Epithelial cell of prostate (primary cell): ENCODE results near the gene PTPRB.

Source experiments
- DNase-seq: peaks from one replicate; pipeline ENCODE4 v3.0.0-alpha.2; 2011; ENCODE audit warnings: low read depth, low spot score
- H3K27ac ChIP-seq: fragments of 450-650 bp; 2 replicates; pipeline ENCODE4 v1.5.1; 2017; ENCODE audit warnings: mild to moderate bottlenecking

The PTPRB gene

DNA sequence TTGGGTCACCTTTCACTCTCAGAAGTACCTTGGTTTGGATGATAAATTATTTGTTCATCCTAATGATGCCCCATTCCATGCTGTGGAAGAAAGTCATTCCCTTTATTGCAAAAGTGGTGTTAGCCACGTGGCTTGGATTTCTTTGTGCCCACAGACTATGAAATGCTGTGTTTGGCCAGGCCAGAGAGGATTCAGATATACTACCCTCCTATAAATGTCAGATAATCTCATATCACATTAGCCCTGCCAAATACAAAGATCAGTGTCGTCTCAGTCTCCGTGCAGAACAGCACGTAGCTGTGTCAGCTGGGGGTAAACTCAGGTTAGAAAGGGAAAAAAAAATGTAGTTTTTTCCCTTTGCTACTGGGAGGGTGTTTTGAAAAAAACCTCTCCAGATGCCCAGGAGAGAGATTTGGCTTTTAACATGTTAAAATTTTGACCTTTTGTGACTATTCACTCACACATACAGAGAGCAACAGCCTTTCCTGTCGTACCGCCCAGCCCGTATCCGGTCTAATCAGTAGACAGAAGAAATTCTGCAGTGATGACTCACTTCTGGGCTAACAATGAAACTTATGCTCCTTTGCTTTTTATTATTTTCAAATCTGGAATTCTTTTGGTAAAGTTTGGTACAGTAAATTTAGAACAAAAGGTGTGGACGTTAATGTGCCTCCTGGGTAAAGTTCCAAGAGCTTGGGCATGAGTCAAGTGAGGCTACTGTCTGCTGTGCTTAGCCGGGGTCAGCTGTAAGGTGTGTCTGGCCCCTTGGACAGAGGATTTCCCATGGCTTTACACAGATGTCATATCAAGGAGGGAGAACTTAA is 8.5 kb upstream of the PTPRB start:
- DNase-seq, result peak; percentile 72
- peak overlapping the region; percentile 95 for H3K27ac ChIP-seq

DNA sequence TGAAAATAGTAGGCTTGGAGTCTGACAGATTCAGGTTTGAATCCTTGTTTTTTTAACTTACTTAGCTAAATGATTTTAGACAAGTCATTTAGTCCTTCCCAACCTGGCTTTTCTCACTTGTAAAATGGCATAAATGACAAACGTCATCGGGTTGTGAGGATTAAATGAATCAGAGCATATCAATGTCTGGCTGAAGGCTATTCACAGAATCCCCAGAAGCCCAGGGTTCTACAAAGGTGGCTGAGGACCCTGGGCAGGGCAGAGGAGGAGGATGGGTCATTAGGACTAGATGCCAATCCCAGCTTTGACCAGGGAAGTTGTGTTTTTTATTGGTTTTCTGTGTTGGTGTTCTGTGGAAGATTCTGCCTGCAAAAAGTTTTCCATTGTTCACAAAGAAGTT is 7.6 kb upstream of the PTPRB start:
- H3K27ac ChIP-seq, result peak overlapping the region; percentile 95
- no peak for DNase-seq

DNA sequence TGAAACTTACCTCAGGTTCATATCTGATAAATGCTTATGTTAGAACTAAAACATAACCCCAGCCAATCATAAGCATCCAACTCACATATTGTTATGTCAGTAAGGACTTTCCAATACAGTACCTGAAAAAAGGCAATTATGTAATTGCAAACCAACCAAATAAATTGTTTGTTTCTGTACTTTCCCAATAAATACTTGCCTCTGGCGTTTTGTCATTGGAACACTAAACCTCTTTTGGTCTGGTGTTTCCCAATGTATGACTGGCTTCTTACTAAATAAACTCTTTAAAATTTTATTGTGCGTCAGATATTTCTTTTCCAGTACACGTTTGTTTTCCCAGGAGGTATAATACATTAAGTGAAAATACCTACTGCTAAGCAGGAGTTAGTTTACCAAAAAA is 6.7 kb upstream of the PTPRB start:
- peak; percentile 76 for DNase-seq
- peak overlapping the region; percentile 95 for H3K27ac ChIP-seq

DNA sequence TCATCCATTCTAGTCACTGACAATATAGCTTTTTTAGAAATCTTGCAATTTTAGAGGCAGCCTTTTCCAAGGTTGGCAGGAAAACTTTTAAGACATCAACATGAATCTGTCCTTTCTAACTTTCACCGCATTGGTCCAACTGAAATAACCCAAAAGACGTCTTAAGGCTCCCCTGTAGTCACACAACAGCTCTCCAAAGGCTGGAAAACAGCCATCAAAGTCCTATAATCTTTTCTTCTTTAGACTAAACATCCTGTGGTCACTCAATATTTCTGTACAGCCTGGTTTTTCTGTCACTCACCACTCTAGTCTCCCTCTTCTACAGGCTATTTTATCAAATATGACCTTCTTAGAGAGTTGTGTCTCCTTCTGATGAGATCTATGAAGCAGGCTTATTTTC is 4.5 kb upstream of the PTPRB start:
- DNase-seq, result no peak
- H3K27ac ChIP-seq, result no peak overlapping the region

DNA sequence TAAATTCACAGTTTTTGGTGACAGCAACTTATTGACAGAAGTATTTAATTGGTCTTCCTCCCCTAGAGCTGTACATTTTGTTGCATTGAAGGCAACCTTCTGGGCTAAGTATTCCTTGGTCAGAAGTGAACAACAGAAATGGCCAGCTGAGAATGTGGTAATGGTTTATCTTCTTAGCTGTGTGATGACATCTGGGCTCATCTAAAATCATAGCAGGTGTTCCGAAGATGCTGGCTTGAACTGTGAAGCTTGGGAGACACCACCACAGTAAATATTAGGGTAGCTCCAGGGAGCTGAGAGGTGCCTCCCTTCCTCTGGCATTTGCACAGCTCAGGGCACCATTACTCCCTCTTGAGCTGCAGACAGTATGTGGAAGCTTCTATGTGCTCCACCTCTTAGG is 3.7 kb upstream of the PTPRB start:
- DNase-seq, result no peak
- H3K27ac ChIP-seq, result no peak overlapping the region

DNA sequence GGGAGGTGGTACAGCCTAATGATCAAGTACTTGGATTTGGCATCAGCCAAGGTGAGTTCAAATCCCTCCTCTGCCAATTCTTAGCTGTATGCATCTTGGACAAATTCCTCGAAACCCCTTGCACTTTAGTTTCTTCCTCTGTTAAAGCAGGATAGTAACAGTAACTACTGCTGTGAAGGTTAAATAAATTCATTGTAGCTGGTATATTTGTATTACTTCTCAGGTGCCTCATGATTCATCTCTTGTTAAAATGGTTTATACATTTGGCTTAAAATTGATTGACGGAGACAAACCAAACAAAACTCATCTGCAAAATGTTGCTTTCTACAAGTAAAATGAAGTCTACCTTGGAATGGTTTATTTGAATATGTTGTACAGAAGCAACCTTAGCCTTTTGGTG is 2.3 kb upstream of the PTPRB start:
- no peak overlapping the region for H3K27ac ChIP-seq
- no peak for DNase-seq

DNA sequence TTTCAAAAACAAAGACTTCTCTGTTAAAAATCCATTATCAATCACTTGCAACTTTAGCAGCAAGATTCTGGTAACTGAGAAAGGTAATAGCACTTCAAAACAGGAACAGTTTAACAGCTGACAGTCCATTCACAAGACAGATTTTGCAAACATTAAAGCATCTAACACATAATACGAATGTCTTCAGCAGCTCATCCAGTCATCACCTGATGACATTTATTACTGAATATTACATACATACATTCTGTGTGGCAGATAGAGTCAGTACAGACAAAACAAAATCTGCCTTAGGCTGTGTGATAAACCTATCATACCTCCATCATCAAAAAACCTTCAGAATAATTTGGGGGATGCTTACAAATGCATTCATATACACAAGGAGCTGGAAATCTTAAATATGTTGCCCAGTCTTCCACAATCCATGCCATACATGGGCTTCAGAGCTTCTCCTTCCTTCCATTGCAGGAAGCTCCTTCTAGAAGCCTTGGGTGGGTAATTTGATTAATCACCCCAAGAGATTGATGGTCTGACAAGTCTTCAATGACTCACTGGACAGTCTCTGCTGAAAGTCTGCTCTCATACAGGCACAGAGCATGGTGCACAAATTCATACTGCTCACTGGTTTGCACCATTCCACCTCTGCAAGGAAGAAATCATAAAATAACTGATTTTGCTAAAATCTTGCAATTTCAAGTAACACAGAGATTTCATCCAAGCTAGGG is 1.6 kb upstream of the PTPRB start:
- H3K27ac ChIP-seq, result peak overlapping the region; percentile 12
- no peak for DNase-seq

DNA sequence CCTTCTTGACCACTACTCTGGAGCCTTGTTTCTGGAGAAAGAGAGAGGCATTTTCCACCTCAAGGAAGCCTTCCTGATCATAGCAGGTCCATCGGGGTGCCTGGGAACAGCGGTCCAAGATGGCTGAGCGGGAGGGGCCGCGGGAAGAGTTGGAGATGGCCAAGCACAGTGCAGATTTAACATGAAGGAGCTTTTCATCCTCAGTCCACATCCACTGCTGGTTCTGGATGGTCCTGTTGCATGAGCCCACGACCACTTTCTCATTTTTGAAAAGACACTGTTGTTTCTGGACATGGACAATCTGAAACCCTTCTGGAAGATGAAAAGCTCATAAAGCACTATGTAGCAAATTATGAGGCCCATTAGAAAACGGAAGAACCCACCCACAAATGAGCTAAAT is 1.5 kb downstream of the PTPRB start:
- H3K27ac ChIP-seq, result no peak overlapping the region
- no peak for DNase-seq

DNA sequence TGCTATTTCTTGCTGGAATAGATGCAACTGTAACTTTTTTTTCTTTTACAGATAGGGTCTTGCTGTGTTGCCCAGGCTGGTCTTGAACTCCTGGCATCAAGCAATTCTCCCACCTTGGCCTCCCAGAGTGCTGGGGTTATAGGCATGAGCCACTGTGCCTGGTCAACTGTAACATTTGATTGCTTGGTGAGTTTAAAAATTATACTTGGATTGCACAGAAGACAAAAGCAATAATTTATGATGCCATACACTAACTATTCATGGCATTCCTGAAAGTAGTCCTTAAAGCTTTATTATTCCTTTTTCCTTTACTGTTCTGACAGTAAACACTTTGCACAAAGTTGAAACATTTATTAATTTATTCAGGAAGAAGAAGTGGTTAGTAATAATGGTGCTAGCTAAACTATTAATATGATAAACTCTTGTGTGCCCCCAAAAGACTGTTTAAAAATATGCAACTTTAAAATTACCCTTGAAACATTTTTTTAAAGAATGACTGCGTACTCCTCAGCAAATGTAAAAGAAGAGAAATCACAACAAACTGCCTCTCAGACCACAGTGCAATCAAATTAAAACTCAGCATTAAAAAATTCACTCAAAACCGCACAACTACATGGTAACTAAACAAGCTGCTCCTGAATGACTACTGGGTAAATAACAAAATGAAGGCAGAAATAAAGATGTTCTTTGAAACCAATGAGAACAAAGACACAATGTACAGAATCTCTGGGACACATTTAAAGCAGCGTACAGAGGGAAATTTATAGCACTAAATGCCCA is 8.3 kb downstream of the PTPRB start:
- no peak overlapping the region for H3K27ac ChIP-seq
- no peak for DNase-seq

DNA sequence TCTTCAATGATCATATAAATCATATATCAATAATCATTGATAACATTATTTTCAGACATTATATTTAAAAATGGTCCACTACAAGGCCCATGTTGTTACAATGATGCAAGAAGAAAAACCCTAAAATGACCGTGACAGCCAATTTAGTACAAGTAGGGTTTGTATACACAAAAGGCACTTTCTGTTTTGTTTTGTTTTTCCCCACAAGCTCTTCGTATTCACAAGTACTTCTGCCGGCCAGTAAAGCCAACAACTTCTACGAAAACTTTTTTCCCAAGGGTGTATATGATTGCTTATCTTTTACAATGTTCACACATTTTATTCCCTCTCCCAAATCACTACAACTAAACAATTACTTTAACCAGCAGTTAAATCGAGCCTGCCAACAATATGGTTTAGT is 9.6 kb downstream of the PTPRB start:
- H3K27ac ChIP-seq, result no peak overlapping the region
- DNase-seq, result no peak

DNA sequence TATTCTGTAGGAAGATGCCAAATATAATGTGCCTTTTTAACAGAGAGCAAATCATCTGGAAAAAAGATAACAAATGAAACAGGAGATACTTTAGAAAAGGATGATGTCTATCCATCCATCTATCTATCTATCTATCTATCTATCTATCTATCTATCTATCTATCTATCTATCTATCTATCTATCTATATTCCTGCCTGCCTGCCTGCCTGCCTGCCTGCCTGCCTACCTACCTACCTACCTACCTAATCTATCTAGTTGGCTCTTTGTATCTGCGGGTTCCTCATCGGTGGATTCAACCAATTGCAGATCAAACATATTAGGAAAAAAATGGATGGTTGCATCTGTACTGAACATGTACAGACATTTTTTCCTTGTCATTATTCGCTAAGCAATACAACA is 11.0 kb downstream of the PTPRB start:
- H3K27ac ChIP-seq, result no peak overlapping the region
- no peak for DNase-seq

DNA sequence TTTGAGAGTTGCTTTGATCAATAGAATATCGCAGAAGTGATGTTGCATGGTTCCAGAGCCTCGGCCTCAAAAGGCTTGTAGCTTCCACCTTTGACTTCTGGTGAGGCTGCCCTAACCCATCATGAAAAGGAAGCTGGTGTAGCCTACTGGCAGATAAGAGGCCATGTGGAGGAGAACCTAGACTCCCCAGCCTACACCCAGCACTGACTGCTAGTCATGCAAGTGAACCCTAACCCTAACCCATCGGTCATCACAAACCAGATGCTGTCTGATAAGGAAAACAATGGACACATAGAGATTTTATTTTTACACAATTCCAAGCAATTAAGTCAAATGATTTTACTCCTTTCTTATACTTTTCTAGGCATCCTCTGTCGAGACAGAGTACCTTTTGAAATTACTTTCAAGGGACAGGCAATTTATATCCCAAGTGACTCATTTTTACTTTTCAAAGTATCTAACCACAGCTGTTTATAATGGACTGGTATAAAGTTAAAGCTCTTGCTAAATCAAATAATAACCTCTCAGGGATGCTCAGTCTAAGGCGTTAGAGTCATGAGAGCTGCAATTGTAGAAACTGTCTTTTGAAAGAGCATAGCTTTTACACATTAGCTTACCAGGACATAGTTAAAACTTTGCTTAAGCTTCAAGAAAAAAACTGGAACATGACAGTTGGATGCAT is 17.6 kb downstream of the PTPRB start:
- DNase-seq, result no peak
- no peak overlapping the region for H3K27ac ChIP-seq

DNA sequence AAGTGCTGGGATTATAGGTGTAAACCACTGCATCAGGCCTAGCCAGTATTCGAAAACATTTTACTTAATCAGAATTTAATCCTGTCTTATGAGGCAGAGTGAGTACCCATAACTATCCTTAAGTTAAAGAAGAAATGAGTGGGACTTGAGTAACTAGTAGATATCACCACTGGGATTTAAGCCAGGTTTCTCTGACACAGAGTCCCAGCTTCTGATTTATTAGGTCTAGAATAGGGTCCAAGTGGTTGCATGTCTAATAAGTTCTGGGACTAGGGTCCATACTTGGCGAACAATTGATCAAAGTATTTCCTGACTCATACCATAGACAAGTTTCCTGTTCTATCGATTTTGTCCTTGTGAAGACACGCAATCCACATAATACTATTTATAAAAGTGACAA is 18.9 kb downstream of the PTPRB start:
- no peak overlapping the region for H3K27ac ChIP-seq

DNA sequence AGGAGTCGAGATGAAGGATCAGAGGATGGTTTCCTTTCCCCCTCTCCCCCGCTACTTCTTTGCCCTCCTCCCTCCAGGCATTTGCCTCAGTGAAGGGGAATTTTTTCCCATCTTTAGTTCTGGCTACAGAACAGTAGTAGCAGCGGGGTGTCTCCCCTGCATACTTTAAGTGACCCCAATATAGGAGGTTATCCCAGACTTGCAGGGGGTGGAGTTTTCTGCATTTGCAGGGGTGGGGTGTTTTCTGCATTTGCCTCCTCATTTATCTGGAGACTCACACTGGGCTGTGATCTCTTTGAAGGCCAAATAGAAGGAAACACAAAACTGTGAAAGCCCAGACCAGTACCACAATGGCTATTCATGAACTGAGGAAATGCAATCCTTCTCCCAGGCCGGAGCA is 19.8 kb downstream of the PTPRB start:
- H3K27ac ChIP-seq, result no peak overlapping the region
- no peak for DNase-seq

More for the DNA sequence above, 18.9 kb downstream of the PTPRB start:
- DNase-seq, result no peak

DNA sequence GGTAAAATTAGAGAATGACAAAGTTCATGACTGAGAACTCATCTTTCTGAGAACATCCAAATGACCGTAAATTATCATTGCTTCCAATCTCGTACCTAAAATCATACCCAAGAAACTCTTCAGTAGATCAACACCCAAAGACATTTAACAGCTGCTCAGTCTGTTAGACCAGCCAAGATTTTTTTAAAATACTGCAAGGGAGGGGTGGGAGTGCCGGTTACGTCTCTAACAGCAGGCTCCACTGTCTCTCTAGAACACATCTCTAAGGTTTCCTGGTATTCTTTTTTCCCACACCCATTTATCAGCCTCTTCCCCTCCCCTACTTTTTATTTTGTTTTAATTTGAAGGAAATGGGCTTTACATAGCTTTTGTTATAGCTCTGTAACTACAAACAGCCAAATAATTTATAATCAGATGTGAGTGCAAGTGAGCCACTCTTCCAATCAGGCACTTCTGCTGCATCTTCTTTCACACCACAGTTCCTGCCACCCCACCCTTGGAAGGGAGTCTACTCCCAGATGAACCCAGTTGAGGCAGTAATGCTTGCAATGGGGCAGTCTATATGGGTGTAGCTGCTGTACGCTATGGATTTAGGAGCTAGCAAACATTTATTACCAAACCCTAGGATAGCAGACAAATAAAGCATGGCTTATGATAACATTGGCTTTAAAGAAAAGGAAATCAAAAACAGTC is 21.9 kb downstream of the PTPRB start:
- H3K27ac ChIP-seq, result no peak overlapping the region
- no peak for DNase-seq

DNA sequence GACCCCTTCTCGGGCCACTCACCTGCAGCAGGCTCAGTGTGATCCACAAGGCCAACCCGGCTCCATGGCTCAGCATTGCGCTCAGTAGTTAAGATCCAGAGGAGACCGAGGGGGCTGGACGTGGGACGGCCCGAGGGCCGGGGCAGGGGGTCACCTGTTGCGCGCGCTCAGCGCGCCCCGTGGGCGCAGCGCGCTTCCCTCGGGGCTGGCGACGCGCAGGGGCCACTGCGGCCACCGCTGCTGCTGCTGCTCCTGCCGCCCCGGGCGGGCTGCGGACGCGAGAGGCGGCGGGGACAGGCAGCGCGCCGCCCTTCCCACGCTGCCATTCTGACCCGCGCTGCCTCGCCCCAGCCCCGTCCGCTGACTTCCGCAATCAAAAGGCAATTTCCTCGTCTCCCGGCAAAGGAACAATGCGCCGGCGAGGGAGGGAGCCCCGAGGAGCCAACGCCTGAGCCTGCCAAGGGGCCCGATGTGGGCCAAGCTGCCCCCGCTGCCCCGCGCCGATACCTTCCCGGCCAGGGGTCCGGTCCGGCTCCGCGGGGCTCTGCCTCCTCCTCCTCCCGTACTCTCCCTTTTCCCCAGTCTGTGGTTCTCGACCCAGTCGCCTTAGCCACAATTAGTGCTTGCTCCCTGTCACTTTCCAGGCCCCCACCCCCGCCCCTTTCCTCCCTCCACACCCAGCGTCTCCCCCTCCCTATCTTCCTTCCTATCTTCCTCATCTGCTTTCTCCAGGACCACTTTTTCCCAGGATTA is 27.3 kb downstream of the PTPRB start:
- no peak overlapping the region for H3K27ac ChIP-seq
- no peak for DNase-seq

DNA sequence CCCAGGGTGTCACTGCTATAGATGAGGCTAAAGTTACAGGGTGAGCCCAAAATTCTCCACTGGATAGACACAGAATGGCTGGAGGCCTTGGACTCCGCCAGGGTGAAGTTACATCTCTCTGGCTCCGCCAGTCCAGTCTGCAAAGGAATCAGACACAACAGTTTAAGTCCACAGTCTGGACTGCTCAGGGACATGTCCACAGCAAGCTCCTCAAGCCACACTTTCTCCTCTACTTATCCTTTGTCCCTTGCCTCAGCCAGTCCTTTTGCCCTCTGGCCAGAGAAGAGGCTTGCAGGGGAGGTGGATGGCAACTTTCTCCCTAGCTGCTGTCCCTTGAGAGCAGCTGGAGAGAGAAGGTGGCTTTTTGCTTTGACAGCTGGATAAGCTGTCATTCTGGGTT is 28.0 kb downstream of the PTPRB start:
- DNase-seq, result no peak
- no peak overlapping the region for H3K27ac ChIP-seq

DNA sequence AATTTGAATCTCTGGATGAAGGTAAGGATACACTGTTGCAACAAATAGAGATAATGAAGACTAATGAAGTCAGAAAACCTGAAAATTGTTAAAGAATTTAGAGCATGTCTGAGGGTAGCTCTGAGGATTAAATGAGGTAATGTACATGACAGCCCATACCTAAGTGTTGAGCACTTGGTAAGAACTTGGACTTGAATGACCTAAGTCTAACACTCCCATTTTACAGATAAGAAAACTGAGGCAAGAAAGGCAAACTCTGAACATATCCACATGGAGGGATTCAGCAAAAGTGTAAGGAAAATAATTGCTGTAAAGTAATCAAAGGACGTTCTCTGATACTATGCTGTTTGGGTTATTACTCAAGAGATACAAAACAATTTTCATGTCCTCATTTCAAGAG is 29.0 kb downstream of the PTPRB start:
- DNase-seq, result no peak
- no peak overlapping the region for H3K27ac ChIP-seq

DNA sequence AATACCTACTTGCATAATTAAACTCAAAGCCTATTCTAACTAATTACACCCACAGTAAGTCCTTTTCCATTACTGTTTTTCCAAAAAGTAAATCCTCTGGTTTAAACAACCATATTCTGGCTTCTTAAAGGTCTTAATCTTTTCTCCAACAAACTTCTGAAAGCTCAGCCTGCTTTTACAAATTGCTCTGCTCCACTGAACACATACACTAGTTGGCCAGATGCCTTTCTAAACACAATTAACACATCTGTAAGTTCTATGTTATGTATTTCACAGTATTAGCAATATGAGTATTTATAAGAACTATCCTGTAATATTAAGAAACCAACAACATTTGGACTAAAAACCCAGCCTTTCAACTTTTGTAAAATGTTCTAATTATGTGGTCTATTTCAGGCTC is 30.1 kb downstream of the PTPRB start:
- DNase-seq, result no peak
- H3K27ac ChIP-seq, result no peak overlapping the region
